H9 (cell line): ENCODE data around the gene UHRF1. TPM values are rescaled to one million over a fixed set of nuclear protein-coding genes. Genes with fewer than 3 reads are reported as not detected.

ENCODE experiments used
- DNase-seq: peaks from one replicate; pipeline ENCODE4 v3.0.0-alpha.2; 2017
- H2AFZ ChIP-seq: one replicate; pipeline ENCODE4 v1.6.1; 2013; ENCODE audit warnings: mild to moderate bottlenecking, low read length, control low read depth, moderate library complexity
- H2AK5ac ChIP-seq: 2 replicates; pipeline ENCODE4 v1.6.1; 2013; ENCODE audit warnings: low read length, control low read depth, mixed read lengths; ENCODE audit not compliant: insufficient read length
- H2BK120ac ChIP-seq: one replicate; pipeline ENCODE4 v1.6.1; 2013; ENCODE audit warnings: low read depth, mild to moderate bottlenecking, low read length, control low read depth, inconsistent platforms; ENCODE audit not compliant: poor library complexity, severe bottlenecking
- H2BK12ac ChIP-seq: 2 replicates; pipeline ENCODE4 v1.6.1; 2013; ENCODE audit warnings: low read length, control low read depth, mixed read lengths, low read depth; ENCODE audit not compliant: insufficient read length
- H2BK15ac ChIP-seq: 2 replicates; pipeline ENCODE4 v1.6.1; 2013; ENCODE audit warnings: low read depth, low read length, control low read depth
- H2BK20ac ChIP-seq: one replicate; pipeline ENCODE4 v1.6.1; 2013; ENCODE audit warnings: low read depth, mild to moderate bottlenecking, low read length, control low read depth, inconsistent platforms; ENCODE audit not compliant: poor library complexity, severe bottlenecking
- H2BK5ac ChIP-seq: 2 replicates; pipeline ENCODE4 v1.6.1; 2013; ENCODE audit warnings: low read length, control low read depth, mixed read lengths; ENCODE audit not compliant: insufficient read length
- H3K14ac ChIP-seq: 2 replicates; pipeline ENCODE4 v1.6.1; 2013; ENCODE audit warnings: low read length, control low read depth; ENCODE audit not compliant: insufficient read depth
- H3K18ac ChIP-seq: 2 replicates; pipeline ENCODE4 v1.6.1; 2013; ENCODE audit warnings: low read depth, mild to moderate bottlenecking, mixed read lengths, low read length, control low read depth; ENCODE audit not compliant: insufficient read length
- H3K23ac ChIP-seq: 2 replicates; pipeline ENCODE4 v1.6.1; 2013; ENCODE audit warnings: low read length, control low read depth, mixed read lengths, low read depth; ENCODE audit not compliant: insufficient read length
- H3K23me2 ChIP-seq: 2 replicates; pipeline ENCODE4 v1.6.1; 2013; ENCODE audit warnings: low read depth, mild to moderate bottlenecking, mixed read lengths, low read length, control low read depth; ENCODE audit not compliant: insufficient read length, poor library complexity, severe bottlenecking
- H3K27ac ChIP-seq: 2 replicates; pipeline ENCODE4 v1.5.1; 2013; ENCODE audit warnings: low read length, control low read depth, mixed read lengths, low read depth; ENCODE audit not compliant: insufficient read length
- H3K27me3 ChIP-seq: 2 replicates; pipeline ENCODE4 v1.6.1; 2013; ENCODE audit warnings: low read length, control low read depth, inconsistent platforms; ENCODE audit not compliant: insufficient read depth
- H3K4ac ChIP-seq: 2 replicates; pipeline ENCODE4 v1.6.1; 2013; ENCODE audit warnings: low read depth, mild to moderate bottlenecking, control low read depth, inconsistent platforms, low read length, moderate library complexity
- H3K4me1 ChIP-seq: 2 replicates; pipeline ENCODE4 v1.6.1; 2013; ENCODE audit warnings: low read length, control low read depth, inconsistent platforms; ENCODE audit not compliant: insufficient read depth
- H3K4me2 ChIP-seq: 2 replicates; pipeline ENCODE4 v1.6.1; 2013; ENCODE audit warnings: low read length, control low read depth, mixed read lengths; ENCODE audit not compliant: insufficient read length, insufficient read depth
- H3K56ac ChIP-seq: 2 replicates; pipeline ENCODE4 v1.6.1; 2013; ENCODE audit warnings: low read depth, mild to moderate bottlenecking, mixed read lengths, low read length, control low read depth; ENCODE audit not compliant: insufficient read length
- H3K79me1 ChIP-seq: 2 replicates; pipeline ENCODE4 v1.6.1; 2013; ENCODE audit warnings: low read depth, mild to moderate bottlenecking, moderate library complexity, low read length, control low read depth, inconsistent platforms; ENCODE audit not compliant: insufficient read depth, poor library complexity, severe bottlenecking
- H3K79me2 ChIP-seq: 2 replicates; pipeline ENCODE4 v1.6.1; 2013; ENCODE audit warnings: low read length, control low read depth, inconsistent platforms; ENCODE audit not compliant: insufficient read depth
- H3K9ac ChIP-seq: 2 replicates; pipeline ENCODE4 v1.6.1; 2013; ENCODE audit warnings: low read length, control low read depth, mixed read lengths; ENCODE audit not compliant: insufficient read length; ENCODE audit errors: extremely low read depth
- H3K9me3 ChIP-seq: one replicate; pipeline ENCODE4 v1.6.1; 2013; ENCODE audit warnings: low read depth, low read length, inconsistent platforms; ENCODE audit not compliant: control insufficient read depth
- H3T11ph ChIP-seq: one replicate; pipeline ENCODE4 v1.6.1; 2013; ENCODE audit warnings: mild to moderate bottlenecking, low read length, control low read depth, inconsistent platforms
- H4K20me1 ChIP-seq: one replicate; pipeline ENCODE4 v1.6.1; 2013; ENCODE audit not compliant: control insufficient read depth, insufficient read length, insufficient read depth
- H4K5ac ChIP-seq: 2 replicates; pipeline ENCODE4 v1.6.1; 2013; ENCODE audit warnings: low read depth, mild to moderate bottlenecking, mixed read lengths, low read length, control low read depth; ENCODE audit not compliant: insufficient read length
- H4K8ac ChIP-seq: replicated peaks from 2 replicates; pipeline ENCODE4 v1.6.1; 2013; ENCODE audit warnings: low read length, control low read depth, mixed read lengths, low read depth; ENCODE audit not compliant: insufficient read length
- H4K91ac ChIP-seq: 2 replicates; pipeline ENCODE4 v1.6.1; 2013; ENCODE audit warnings: low read depth, mild to moderate bottlenecking, moderate library complexity, mixed read lengths, low read length, control low read depth; ENCODE audit not compliant: insufficient read length
- H3K27ac Mint-ChIP-seq, 3 experiments: 2 replicates in 2 of 3; 3 replicates in 1 of 3; pipeline ENCODE4 v1.8.0; 2020 to 2021; ENCODE audit warnings: mixed read lengths in 3 of 3, mild to moderate bottlenecking in 1 of 3, moderate library complexity in 1 of 3
- H3K27me3 Mint-ChIP-seq: 2 replicates; pipeline ENCODE4 v1.8.0; 2021; ENCODE audit warnings: low read depth, mild to moderate bottlenecking, moderate library complexity, mixed read lengths
- H3K36me3 Mint-ChIP-seq, 3 experiments: 2 replicates in 2 of 3; 3 replicates in 1 of 3; pipeline ENCODE4 v1.8.0; 2020 to 2021; ENCODE audit warnings: low read depth in 3 of 3, mixed read lengths in 3 of 3; ENCODE audit not compliant: insufficient read depth in 1 of 3
- H3K4me1 Mint-ChIP-seq, 2 experiments: 2 replicates each; pipeline ENCODE4 v1.8.0; 2020; ENCODE audit warnings: mixed read lengths in 2 of 2
- H3K4me3 Mint-ChIP-seq, 2 experiments: 2 replicates in 1 of 2; 3 replicates in 1 of 2; pipeline ENCODE4 v1.8.0; 2020 to 2021; ENCODE audit warnings: mild to moderate bottlenecking in 2 of 2, mixed read lengths in 2 of 2, moderate library complexity in 1 of 2
- H3K9me3 Mint-ChIP-seq, 2 experiments: 2 replicates in 1 of 2; 3 replicates in 1 of 2; pipeline ENCODE4 v1.8.0; 2020; ENCODE audit warnings: mild to moderate bottlenecking in 2 of 2, mixed read lengths in 2 of 2, moderate library complexity in 1 of 2
- WGBS: extraction: QIAGEN DNeasy Blood & Tissue Kit; methylation state at CpG from one replicate; pipeline ENCODE4 v1.1.7; 2013; ENCODE audit warnings: missing lambda C conversion rate, low lambda C conversion rate, mixed read lengths; ENCODE audit not compliant: insufficient read length; ENCODE audit errors: extremely low coverage; 5-methylcytosine and 5-hydroxymethylcytosine counted together
- total RNA-seq: library from RNA; stranded (reverse); gene quantifications from 2 replicates; pipeline ENCODE4 v1.2.1, GENCODE V29; 2021
- TF ChIP-seq, protein P1 (sequence below): fragments of 200-600 bp; sonication (generic); conservative IDR thresholded peaks from 3 replicates; pipeline ENCODE4 v1.8.0; 2021; ENCODE audit warnings: antibody characterized with exemption, mild to moderate bottlenecking

UHRF1 gene
- total RNA-seq, 1 experiment from 2014 or later: 106 TPM

DNA sequence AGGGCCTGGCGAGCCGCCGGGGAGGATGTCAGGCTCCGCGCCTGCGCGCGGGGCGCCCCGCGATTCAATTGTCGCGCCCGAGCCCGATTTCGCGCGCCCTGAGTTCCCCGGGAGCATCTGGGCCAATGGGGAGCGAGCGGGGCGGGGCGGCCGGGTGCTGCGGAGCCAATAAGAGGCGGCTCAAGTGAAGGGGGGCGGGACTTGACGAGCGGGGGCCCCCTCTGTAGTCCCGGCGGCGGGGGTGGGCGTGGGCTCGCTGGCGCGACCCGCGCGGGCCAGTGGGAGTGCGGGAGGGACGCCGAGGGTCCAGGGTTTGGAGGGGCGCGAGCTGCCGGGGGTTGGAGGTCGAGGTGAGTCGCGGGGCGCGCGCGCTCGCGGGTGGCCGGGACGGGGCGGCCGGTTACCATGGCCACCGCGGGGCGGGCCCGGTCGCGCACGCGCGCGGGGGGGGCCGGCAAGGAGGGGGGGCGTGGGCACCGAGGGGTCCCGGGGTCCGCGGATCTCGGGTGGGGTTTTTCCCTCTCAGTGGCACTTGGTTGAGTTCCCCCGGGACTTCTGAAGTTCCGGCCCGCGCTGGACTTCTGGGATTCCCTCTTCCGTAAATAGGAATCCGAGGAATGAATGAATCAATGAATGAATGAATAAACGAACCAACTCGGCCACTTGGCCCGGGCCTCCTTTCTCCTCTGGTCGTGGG is 744 bp downstream of the UHRF1 start:
- Histone ChIP-seq H3K4me1 (no peaks in the 10 kb centered on the region; the same call in 1 of the 2 replicates), H3K23ac (no peak overlapping the region), H3K14ac (no peak overlapping the region; the same call in 1 of the 2 replicates), H4K8ac (no peak overlapping the region), H2BK12ac (no peak overlapping the region), H3K27ac (no peak overlapping the region), H3K9ac (peak overlapping the region; percentile 63), H4K5ac (no peak overlapping the region), H2AK5ac (no peak overlapping the region), H3K56ac (no peak overlapping the region), H3K18ac (peak overlapping the region; percentile 51), H3K79me2 (peaks cover 13% of the 10 kb centered on the region; the same call in 1 of the 2 replicates), H3K4me2 (peak overlapping the region; percentile 74), H3K27me3 (no peaks in the 10 kb centered on the region), H3K4ac (no peak overlapping the region), H2BK20ac (no peak overlapping the region), H2BK120ac (no peak overlapping the region), H2BK5ac (no peak overlapping the region), H4K91ac (no peak overlapping the region), H2AFZ (no peak overlapping the region), H3K9me3 (no peaks in the 10 kb centered on the region), H3K23me2 (peaks cover 7% of the 10 kb centered on the region), H4K20me1 (peaks cover 4% of the 10 kb centered on the region), H2BK15ac (no peak overlapping the region), H3T11ph (no peak overlapping the region), H3K79me1 (no peaks in the 10 kb centered on the region)
- no peaks in the 10 kb centered on the region for H3K9me3 Mint-ChIP-seq
- peaks cover 34 to 35% of the 10 kb centered on the region in 2 experiments for H3K4me1 Mint-ChIP-seq
- H3K27me3 Mint-ChIP-seq: peaks cover 26% of the 10 kb centered on the region
- DNase-seq: peak; percentile 90
- TF ChIP-seq, protein P1, sequence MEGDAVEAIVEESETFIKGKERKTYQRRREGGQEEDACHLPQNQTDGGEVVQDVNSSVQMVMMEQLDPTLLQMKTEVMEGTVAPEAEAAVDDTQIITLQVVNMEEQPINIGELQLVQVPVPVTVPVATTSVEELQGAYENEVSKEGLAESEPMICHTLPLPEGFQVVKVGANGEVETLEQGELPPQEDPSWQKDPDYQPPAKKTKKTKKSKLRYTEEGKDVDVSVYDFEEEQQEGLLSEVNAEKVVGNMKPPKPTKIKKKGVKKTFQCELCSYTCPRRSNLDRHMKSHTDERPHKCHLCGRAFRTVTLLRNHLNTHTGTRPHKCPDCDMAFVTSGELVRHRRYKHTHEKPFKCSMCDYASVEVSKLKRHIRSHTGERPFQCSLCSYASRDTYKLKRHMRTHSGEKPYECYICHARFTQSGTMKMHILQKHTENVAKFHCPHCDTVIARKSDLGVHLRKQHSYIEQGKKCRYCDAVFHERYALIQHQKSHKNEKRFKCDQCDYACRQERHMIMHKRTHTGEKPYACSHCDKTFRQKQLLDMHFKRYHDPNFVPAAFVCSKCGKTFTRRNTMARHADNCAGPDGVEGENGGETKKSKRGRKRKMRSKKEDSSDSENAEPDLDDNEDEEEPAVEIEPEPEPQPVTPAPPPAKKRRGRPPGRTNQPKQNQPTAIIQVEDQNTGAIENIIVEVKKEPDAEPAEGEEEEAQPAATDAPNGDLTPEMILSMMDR: no peak
- H3K4me3 Mint-ChIP-seq: peak overlapping the region; percentile 79 to 89
- H3K27ac Mint-ChIP-seq: peak overlapping the region in 1 of 3 experiments; percentile 87; a peak in 1 of 7 replicates
- peaks cover 12 to 46% (median 36%) of the 10 kb centered on the region in 3 experiments; a peak in 6 of 7 replicates for H3K36me3 Mint-ChIP-seq
- WGBS: no CpG with 5 or more reads among the region's 85 CpGs
